K562 (cell line): ENCODE measurements around the gene ASRGL1. TPM values are rescaled to one million over a fixed set of nuclear protein-coding genes. Genes with fewer than 3 reads are reported as not detected.
A peak's percentile ranks its signal among the peaks of the same experiment; 100 is the strongest.

Source experiments
- CREB5 ChIP-seq: fragments of 250-450 bp; sonication (Bioruptor Pico); IDR thresholded peaks from 2 replicates; pipeline ENCODE4 v1.5.0; 2020; ENCODE audit warnings: mild to moderate bottlenecking
- HDAC2 ChIP-seq: fragments of 450-650 bp; IDR thresholded peaks from 2 replicates; pipeline ENCODE4 v1.6.1; 2016; ENCODE audit warnings: mild to moderate bottlenecking
- KLF6 ChIP-seq: fragments of 250-450 bp; sonication (Bioruptor Pico); IDR thresholded peaks from 2 replicates; pipeline ENCODE4 v1.4.0; 2020; ENCODE audit warnings: mild to moderate bottlenecking, moderate library complexity, borderline replicate concordance
- MYNN ChIP-seq, 2 experiments: sonication (generic); formaldehyde crosslinking in 1 of 2; IDR thresholded peaks; 2 replicates each; pipeline versions ENCODE4 v1.5.0 to v1.6.1; 2016 to 2020; ENCODE audit warnings: antibody characterized with exemption in 1 of 2, missing genetic modification reagents in 1 of 2
- PTBP1 ChIP-seq: fragments of 200-400 bp; formaldehyde crosslinking; IDR thresholded peaks from 2 replicates; pipeline ENCODE4 v1.6.1; 2017; ENCODE audit warnings: low read depth, low read length
- RBM39 ChIP-seq: fragments of 200-400 bp; formaldehyde crosslinking; optimal IDR thresholded peaks from 2 replicates; pipeline ENCODE3; 2018; ENCODE audit warnings: low read depth, low read length
- REST ChIP-seq, 2 experiments: fragments of 450-650 bp; formaldehyde crosslinking in 1 of 2; IDR thresholded peaks; 2 replicates each; pipeline versions ENCODE4 v1.4.0 to v1.6.1; 2014 to 2020; ENCODE audit warnings: mild to moderate bottlenecking in 2 of 2, borderline replicate concordance in 1 of 2, low read depth in 1 of 2
- TAF15 ChIP-seq: fragments of 200-400 bp; formaldehyde crosslinking; IDR thresholded peaks from 2 replicates; pipeline ENCODE4 v1.6.1; 2017; ENCODE audit warnings: mild to moderate bottlenecking, low read depth, low read length, moderate library complexity
- TBP ChIP-seq: optimal IDR thresholded peaks from 2 replicates; pipeline ENCODE3; 2011; ENCODE audit warnings: low read depth, low read length, improper control_type of control experiment
- TCF3 ChIP-seq: sonication (generic); formaldehyde crosslinking; IDR thresholded peaks from 2 replicates; pipeline ENCODE4 v1.4.0; 2020; ENCODE audit warnings: mild to moderate bottlenecking, missing genetic modification reagents
- USF1 ChIP-seq: sonication (generic); formaldehyde crosslinking; IDR thresholded peaks from 2 replicates; pipeline ENCODE4 v1.9.0; 2022; ENCODE audit warnings: mild to moderate bottlenecking, missing genetic modification reagents
- ZBTB33 ChIP-seq: sonication (generic); formaldehyde crosslinking; IDR thresholded peaks from 2 replicates; pipeline ENCODE4 v1.8.1; 2023; ENCODE audit warnings: mild to moderate bottlenecking, missing genetic modification reagents
- ZC3H11A ChIP-seq: IDR thresholded peaks from 2 replicates; pipeline ENCODE4 v1.6.1; 2012; ENCODE audit warnings: low read depth, low read length, improper control_type of control experiment
- ZNF282 ChIP-seq: sonication (generic); formaldehyde crosslinking; IDR thresholded peaks from 2 replicates; pipeline ENCODE4 v1.8.1; 2023; ENCODE audit warnings: missing genetic modification reagents
- polyA plus RNA-seq, 8 experiments: library from polyadenylated mRNA; depleted of rRNA in 4 of 8; stranded (reverse) in 5 of 8; unstranded in 3 of 8; fragments of >200 nt; fragmentation: Nextera tagmentation in 2 of 8; fragmentation: Illumina TruSeq in 1 of 8; extraction: Ambion mirVana in 2 of 8; extraction: Trizol in 1 of 8; gene quantifications; 2 replicates each; pipeline versions ENCODE4 v1.2.1 to v1.2.3, GENCODE V29; 2011 to 2014; ENCODE audit warnings: inconsistent platforms in 1 of 8, missing spikeins in 1 of 8
- total RNA-seq, 7 experiments: library from RNA; depleted of rRNA in 6 of 7; stranded (reverse); fragments of >200 nt in 6 of 7; fragmentation: Illumina TruSeq in 2 of 7; extraction: Trizol in 2 of 7; gene quantifications; 2 replicates each; pipeline versions ENCODE4 v1.2.1 to v1.2.3, GENCODE V29; 2011 to 2021; ENCODE audit warnings: low replicate concordance in 1 of 7

The ASRGL1 gene
- total and polyA plus RNA-seq, 9 of the 15 experiments (the other 6 are each of a cell fraction or from before 2014, with no cell fraction given) = 3.1 to 23.0 (median 11.2) TPM

- TF ChIP-seq REST (IDR thresholded peaks at IDR 0.05; ENCODE audit: borderline replicate concordance) (peak; percentile 85), REST (CRISPR knock-in tag; IDR thresholded peaks at IDR 0.05; ENCODE audit: low read depth) (no peak), PTBP1 (no peak), MYNN (IDR thresholded peaks at IDR 0.05) (no peak), MYNN (CRISPR knock-in tag; IDR thresholded peaks at IDR 0.05) (no peak), TAF15 (no peak), ZC3H11A (no peak), ZBTB33 (CRISPR knock-in tag) (peak; percentile 34; the same call in 1 of the 2 replicates), RBM39 (no peak), TCF3 (no peak), TBP (peak; percentile 30), ZNF282 (CRISPR knock-in tag) (no peak), HDAC2 (peak; percentile 17; the same call in 1 of the 2 replicates), CREB5 (CRISPR knock-in tag) (no peak), USF1 (CRISPR knock-in tag) (no peak), KLF6 (CRISPR knock-in tag) (no peak)
Observed at GRCh38 chr11:62394825-62395538, 57.7 kb downstream of the ASRGL1 start (continued).
